ENCODE results near the gene NUP93. TPM values are rescaled to one million over a fixed set of nuclear protein-coding genes. Genes with fewer than 3 reads are reported as not detected.

The NUP93 gene
- total RNA-seq, 1 experiment from 2014 or later: 144 TPM

GRCh38 chr16:56709443-56710040 lies 20.4 kb upstream of the NUP93 start:
- Histone ChIP-seq H3K27me3 (ENCODE audit: insufficient read depth, low read length) (no peaks in the 10 kb centered on the region), H3K4me1 (ENCODE audit: control insufficient read depth in 1 of 2, insufficient read depth in 2 of 2, low read length in 2 of 2) (no peaks in the 10 kb centered on the region), H2AFZ (ENCODE audit: low read depth, low read length, poor library complexity, severe bottlenecking) (no peak overlapping the region), H3K9me3 (ENCODE audit: control insufficient read depth in 1 of 2, insufficient read depth in 1 of 2, low read depth in 1 of 2, low read length in 2 of 2) (no peaks in the 10 kb centered on the region), H3K4me3 (replicated peaks in 1 of 2; ENCODE audit: low read depth in 1 of 2, low read length in 2 of 2) (no peak overlapping the region), H3K9me2 (ENCODE audit: insufficient read depth) (no peaks in the 10 kb centered on the region), H3K9ac (ENCODE audit: low read length) (no peak overlapping the region), H4K20me1 (ENCODE audit: insufficient read depth) (no peaks in the 10 kb centered on the region), H3K4me2 (ENCODE audit: low read length) (no peak overlapping the region), H3K36me3 (ENCODE audit: control insufficient read depth in 1 of 2, insufficient read depth in 2 of 2, low read length in 2 of 2) (no peaks in the 10 kb centered on the region), H3K79me2 (ENCODE audit: insufficient read depth, low read length) (no peaks in the 10 kb centered on the region), H3K27ac (ENCODE audit: low read depth, low read length) (no peak overlapping the region)
- intact Hi-C loops (cut with micrococcal nuclease): loop anchor here (10.0 kb wide), 1 partner anchor 375 kb away; no protein-coding TSS in a partner anchor
- no TSS peak for BruUV-seq (replicated peaks)
- POLR2A ChIA-PET: no interaction called here
- TF ChIP-seq CTCF (IDR thresholded peaks at IDR 0.05 in 2 of 3, conservative IDR thresholded peaks at IDR 0.05 in 1 of 3; ENCODE audit: borderline replicate concordance in 1 of 3, insufficient read depth in 1 of 3, low read depth in 2 of 3, low read length in 2 of 3): no peak
- no peak for TF ChIP-seq CBX3 (IDR thresholded peaks at IDR 0.05; ENCODE audit: low read depth)
- TF ChIP-seq EZH2 (IDR thresholded peaks at IDR 0.05): no peak
- RAD21 ChIA-PET (ENCODE audit: low non-redundant PET in 1 of 2, low total read pairs in 2 of 2, uncharacterized antibody in 2 of 2, unreplicated experiment in 2 of 2): no interaction called here
- ATAC-seq: no peak
- DNase-seq (ENCODE audit: low read depth, low spot score): no peak
- CTCF ChIA-PET: no interaction called here

- no TSS peak for BruUV-seq (replicated peaks)
- DNase-seq (ENCODE audit: low read depth, low spot score) (no peak), ATAC-seq (no peak)
- POLR2A ChIA-PET: no interaction called here
- no peak overlapping the region for H3K9ac ChIP-seq (ENCODE audit: low read length)
- H3K27me3 ChIP-seq (ENCODE audit: insufficient read depth, low read length): no peaks in the 10 kb centered on the region
- CTCF ChIA-PET: no interaction called here
- no peak overlapping the region for H3K4me2 ChIP-seq (ENCODE audit: low read length)
- no peaks in the 10 kb centered on the region for H3K4me1 ChIP-seq (ENCODE audit: control insufficient read depth in 1 of 2, insufficient read depth in 2 of 2, low read length in 2 of 2)
- H3K36me3 ChIP-seq (ENCODE audit: control insufficient read depth in 1 of 2, insufficient read depth in 2 of 2, low read length in 2 of 2): no peaks in the 10 kb centered on the region
- H3K9me3 ChIP-seq (ENCODE audit: control insufficient read depth in 1 of 2, insufficient read depth in 1 of 2, low read depth in 1 of 2, low read length in 2 of 2): no peaks in the 10 kb centered on the region
- no peak overlapping the region for H2AFZ ChIP-seq (ENCODE audit: low read depth, low read length, poor library complexity, severe bottlenecking)
- H3K4me3 ChIP-seq (replicated peaks in 1 of 2; ENCODE audit: low read depth in 1 of 2, low read length in 2 of 2): no peak overlapping the region
- RAD21 ChIA-PET (ENCODE audit: low non-redundant PET in 1 of 2, low total read pairs in 2 of 2, uncharacterized antibody in 2 of 2, unreplicated experiment in 2 of 2): no interaction called here
- H4K20me1 ChIP-seq (ENCODE audit: insufficient read depth): no peaks in the 10 kb centered on the region
- H3K27ac ChIP-seq (ENCODE audit: low read depth, low read length): no peak overlapping the region
- H3K9me2 ChIP-seq (ENCODE audit: insufficient read depth): no peaks in the 10 kb centered on the region
- no peaks in the 10 kb centered on the region for H3K79me2 ChIP-seq (ENCODE audit: insufficient read depth, low read length)
- intact Hi-C loops (cut with micrococcal nuclease): no loop called here
- TF ChIP-seq EGR1 (IDR thresholded peaks at IDR 0.05; ENCODE audit: low read depth) (no peak), CBX3 (IDR thresholded peaks at IDR 0.05; ENCODE audit: low read depth) (no peak), POLR2AphosphoS5 (IDR thresholded peaks at IDR 0.05; ENCODE audit: low read depth, low read length) (no peak), CEBPB (IDR thresholded peaks at IDR 0.05; ENCODE audit: low read depth) (no peak), FOSL1 (IDR thresholded peaks at IDR 0.05; ENCODE audit: low read depth) (no peak), MAX (IDR thresholded peaks at IDR 0.05) (no peak), RAD21 (IDR thresholded peaks at IDR 0.05; ENCODE audit: low read depth) (no peak), TCF7L2 (IDR thresholded peaks at IDR 0.05; ENCODE audit: borderline replicate concordance, extremely low read depth, insufficient read depth, insufficient read length) (no peak), CTCF (IDR thresholded peaks at IDR 0.05 in 2 of 3, conservative IDR thresholded peaks at IDR 0.05 in 1 of 3; ENCODE audit: borderline replicate concordance in 1 of 3, insufficient read depth in 1 of 3, low read depth in 2 of 3, low read length in 2 of 3) (no peak), SP1 (IDR thresholded peaks at IDR 0.05; ENCODE audit: low read depth) (no peak), SRF (IDR thresholded peaks at IDR 0.05; ENCODE audit: low read depth) (no peak)
These were observed 19.7 kb upstream of the NUP93 start for GRCh38 chr16:56710181-56710737.

Measured in HCT116 (cell line).